ENCODE results near the gene MERTK.

DNA sequence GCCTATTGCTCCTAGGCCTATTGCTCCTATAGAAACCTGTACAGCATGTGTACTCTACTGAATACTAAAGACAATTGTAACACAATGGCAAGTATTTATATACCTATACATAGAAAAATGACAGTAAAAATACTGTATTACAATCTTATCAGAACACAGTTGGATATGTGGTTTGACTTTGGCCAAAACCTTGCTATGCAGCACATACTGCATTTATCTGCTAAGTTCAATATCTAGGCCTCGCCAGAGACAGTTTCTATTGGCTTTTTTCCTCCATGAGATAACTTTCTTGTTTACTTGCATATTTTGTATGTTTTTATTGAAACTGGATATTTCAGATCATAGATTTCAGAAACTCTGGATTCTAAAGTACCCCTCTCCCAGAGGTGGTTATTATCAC lies 137.4 kb downstream of the MERTK start:
- TF ChIP-seq EZH2 (IDR thresholded peaks at IDR 0.05; ENCODE audit: low read length, unreplicated experiment) (no peak), EZH2phosphoT487 (IDR thresholded peaks at IDR 0.05; ENCODE audit: borderline replicate concordance, low read length) (no peak)
- TF ChIP-seq, protein P1, sequence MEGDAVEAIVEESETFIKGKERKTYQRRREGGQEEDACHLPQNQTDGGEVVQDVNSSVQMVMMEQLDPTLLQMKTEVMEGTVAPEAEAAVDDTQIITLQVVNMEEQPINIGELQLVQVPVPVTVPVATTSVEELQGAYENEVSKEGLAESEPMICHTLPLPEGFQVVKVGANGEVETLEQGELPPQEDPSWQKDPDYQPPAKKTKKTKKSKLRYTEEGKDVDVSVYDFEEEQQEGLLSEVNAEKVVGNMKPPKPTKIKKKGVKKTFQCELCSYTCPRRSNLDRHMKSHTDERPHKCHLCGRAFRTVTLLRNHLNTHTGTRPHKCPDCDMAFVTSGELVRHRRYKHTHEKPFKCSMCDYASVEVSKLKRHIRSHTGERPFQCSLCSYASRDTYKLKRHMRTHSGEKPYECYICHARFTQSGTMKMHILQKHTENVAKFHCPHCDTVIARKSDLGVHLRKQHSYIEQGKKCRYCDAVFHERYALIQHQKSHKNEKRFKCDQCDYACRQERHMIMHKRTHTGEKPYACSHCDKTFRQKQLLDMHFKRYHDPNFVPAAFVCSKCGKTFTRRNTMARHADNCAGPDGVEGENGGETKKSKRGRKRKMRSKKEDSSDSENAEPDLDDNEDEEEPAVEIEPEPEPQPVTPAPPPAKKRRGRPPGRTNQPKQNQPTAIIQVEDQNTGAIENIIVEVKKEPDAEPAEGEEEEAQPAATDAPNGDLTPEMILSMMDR (conservative IDR thresholded peaks at IDR 0.05; ENCODE audit: low read depth, low read length), result no peak
